GM19455 (cell line): Measurements from ENCODE around the gene ITPKB.

Experiments
- ATAC-seq: cut with Tn5 transposase; IDR thresholded peaks from one replicate; pipeline ENCODE4 v1.9.1; 2021; ENCODE audit not compliant: unreplicated experiment

ITPKB gene

DNA sequence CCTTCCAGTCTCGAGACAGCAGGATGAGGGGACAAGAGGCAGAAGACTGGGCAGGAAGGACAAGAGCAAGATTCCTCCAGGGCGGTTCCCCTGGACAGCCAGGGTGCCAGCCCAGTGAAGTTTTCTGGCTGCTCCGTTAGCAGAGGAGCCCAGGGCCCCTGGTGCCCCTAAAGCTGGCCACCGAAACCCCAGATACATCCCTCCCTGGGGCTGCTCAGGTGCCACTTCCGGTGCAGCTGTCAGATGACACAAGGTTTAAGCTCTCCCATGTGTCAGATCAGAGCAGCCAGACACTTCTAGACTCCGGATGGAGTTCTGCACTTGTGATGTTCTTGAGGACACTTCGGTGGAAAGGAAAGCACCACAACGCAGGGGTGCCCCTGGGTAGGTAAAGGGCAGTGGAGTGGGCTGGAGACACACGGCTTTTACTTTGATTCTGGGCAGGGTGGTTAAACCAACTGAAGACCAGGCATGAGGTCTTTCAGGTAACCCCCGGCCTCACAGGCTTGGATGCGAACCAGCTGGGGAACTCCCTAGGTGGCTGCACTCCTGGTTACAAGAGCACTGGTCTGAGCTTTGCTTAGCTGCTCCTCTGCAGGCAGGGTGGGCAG, 85.7 kb downstream of the ITPKB start:
- peak; percentile 84 for ATAC-seq

DNA sequence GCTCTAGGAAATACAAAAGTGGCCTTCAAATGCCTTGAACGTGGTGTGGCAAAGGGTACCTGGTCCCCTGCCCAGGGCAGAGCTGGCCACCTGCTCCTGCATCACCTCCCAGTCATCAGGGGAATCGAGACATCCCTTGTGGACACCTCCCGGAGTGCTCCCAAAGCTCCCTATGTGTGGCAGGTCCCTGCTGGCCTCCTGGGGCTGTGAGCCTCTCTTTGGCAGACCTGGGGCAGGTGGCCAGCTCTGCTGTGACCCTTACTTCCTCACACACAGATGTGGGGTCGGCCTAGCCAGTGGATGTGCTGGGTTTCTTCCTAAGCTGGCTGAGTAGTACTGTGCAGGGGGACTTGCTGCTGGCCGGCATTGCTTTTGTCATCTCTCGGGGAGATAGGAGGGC, 86.5 kb downstream of the ITPKB start:
- ATAC-seq = no peak

DNA sequence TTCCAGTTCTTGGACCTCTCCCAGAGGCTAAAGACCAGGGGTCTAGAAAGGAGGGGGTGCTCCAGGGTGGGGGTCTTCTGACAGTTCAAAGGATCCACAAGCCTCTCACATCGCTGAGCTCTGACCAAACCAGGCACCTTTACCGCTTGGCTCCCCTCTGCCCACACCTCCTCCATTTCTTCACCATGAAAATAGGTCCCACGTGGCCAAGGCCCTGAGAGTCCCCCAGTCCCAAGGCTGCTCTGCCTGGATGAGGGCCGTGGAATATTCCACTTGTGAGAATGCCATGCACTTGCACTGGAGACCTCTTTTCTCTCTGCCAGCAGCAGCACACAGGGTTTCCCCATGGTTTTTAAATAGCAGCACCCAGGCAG, 87.4 kb downstream of the ITPKB start:
- ATAC-seq = no peak

DNA sequence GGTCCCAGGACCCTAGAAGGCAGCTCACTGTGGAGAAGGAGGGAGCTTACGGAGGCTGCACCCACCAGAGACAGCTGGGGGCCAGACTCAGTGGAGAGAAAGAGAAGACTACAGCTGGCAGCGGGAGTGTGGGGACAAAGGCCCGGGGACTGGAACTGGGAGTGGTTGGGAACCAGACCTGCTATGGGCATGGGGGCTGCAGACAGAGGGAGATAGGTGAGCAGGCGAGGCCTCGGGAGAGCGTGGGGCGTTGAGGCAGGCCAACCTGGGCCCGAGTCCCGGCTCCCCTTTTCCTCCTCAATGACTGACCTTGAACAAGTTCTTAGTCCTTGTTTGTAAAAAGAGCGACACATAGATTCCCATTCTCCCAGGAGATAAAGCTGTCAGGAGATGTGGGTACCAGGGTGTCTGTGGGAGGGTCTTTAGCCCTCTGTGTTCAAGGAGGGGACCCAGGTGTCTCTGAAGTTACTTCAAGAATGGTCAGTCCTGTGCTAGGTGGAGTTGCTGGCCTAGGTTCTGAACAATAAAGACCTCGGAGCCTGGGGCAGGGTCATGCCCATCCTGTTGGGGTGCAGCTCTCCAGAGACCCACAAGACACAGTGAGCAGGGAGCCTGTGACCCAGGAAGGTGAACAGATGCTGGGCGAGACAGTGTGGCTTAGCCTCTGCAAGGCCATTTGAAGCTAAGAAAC, 87.9 kb downstream of the ITPKB start:
- ATAC-seq = no peak

DNA sequence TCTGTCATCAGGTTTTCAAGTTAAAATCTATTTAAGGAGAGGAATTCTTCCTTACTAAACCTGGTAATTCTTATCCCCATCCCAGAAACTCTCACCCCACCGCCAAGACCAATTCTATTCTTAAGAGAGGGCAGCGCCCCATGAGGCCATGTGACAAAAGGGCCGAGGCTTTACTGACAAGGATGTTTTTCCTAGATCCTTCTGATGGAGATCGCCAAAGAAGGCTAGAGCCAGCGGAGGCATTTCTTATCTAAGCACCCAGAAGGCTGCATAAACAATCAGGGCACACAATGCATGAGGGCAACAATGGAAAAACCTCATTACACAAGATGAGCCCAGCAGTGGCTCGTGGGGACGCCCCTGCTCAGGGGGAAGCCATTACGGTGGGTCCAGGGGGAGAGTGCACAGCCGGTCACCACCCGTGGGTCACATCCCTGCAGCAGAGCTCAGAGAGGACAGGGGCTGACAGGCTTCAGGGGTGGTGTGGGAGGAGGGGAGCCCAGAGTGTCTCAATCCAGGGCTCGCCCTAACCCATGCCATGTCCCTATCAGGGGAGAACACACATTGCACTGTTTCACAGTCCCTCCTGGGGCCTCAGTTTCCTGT, 88.7 kb downstream of the ITPKB start:
- no peak for ATAC-seq

DNA sequence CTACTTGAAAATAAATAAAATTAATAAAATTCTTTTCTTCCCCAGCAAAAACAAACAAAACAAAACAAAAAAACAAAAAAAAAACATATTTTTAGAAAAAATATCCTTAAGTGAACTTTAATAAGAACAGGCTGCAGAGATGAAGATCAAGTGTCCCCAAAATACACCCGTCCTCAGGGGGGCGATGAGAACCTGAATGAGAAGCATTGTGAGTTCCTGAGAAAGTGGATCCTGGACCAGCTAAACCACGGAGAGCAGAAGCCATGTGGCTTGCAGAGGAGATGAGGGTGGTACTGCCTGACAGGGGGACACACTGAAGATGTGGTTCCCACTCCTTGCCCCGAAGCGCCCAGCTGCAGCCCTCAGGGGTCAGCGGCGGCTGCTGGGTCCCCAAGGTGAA, 89.3 kb downstream of the ITPKB start:
- no peak for ATAC-seq

DNA sequence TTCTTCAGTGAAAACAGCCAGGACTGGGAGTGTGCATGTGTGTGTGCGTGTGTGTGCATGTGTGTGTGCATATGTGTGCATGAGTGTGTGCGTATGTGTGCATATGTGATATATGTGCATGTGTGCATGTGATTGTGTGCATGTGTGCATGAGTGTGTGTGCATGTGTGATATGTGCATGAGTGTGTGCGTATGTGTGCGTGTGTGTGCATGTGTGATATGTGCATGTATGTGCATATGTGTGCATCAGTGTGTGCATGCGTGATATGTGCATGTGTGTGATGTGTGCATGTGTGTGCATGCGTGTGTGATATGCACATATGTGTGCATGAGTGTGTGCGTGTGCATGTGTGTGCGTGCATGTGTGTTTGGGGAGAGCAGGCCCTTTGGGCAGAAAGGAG, 89.8 kb downstream of the ITPKB start:
- ATAC-seq = no peak

DNA sequence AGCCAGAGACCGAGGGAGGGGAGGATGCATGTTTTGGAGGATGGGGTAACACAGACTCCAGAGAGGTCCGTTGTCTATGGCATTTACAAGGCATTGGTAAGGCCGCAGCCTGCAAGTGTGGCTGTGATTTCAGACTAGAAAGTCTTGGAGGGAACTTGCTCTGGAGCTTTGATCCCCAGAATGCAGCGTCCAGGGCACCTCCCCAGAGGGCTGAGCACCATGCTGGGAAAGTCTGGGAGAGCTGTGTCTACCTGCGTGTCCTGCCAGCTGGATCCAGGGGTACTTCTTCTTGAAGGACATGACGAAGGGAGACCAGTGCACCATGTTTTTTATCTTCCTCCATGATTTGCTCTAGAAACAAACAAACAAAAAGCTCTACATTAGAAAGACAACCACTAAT, 90.7 kb downstream of the ITPKB start:
- ATAC-seq = no peak

DNA sequence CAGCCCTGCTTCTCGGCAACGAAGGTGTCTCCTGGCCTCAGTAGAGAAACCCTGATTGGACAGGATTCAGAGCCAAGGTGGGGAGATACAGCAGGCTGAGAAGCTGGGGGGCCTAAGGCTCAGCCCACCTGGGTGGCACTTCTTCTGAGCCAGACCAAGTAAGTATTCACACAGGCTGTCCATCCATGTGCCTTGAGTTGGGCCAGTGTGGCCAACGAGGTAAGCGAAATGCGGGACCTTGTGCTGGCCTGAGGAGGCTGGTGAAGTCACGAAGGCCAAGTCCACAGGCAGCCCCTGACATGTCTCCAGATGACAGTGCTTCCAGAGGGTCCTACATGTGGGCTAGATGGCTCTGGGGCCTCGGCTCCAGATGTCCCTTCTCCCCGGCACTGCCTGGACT, 91.4 kb downstream of the ITPKB start:
- no peak for ATAC-seq

DNA sequence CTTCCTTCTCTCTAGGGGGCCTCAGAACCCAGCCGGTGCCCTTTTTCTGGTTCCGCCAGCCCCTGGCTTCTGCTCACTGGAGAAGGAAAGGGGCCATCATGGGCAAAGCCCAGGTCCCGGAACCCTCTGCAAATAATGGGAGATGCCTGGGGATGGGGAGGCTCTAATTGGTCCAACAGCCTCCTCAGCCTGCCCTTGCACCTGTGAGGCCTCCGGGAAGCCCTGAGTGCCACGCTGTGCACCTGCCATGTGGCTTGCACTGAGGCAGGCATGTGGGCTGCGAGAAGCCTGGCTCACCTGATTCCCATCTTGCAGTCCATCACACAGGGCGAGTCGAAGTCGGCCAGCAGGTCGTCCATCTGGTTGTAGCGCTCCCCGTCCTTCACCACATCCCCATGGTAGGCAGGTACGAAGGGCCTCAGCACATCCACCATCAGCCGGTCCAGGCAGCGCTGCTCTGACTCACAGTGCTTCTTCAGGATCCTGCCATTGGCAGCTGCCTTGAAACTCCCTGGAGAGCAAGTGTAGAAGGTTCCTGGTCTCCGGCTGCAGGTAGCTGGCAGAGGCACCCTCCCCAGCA, 92.1 kb downstream of the ITPKB start:
- no peak for ATAC-seq

DNA sequence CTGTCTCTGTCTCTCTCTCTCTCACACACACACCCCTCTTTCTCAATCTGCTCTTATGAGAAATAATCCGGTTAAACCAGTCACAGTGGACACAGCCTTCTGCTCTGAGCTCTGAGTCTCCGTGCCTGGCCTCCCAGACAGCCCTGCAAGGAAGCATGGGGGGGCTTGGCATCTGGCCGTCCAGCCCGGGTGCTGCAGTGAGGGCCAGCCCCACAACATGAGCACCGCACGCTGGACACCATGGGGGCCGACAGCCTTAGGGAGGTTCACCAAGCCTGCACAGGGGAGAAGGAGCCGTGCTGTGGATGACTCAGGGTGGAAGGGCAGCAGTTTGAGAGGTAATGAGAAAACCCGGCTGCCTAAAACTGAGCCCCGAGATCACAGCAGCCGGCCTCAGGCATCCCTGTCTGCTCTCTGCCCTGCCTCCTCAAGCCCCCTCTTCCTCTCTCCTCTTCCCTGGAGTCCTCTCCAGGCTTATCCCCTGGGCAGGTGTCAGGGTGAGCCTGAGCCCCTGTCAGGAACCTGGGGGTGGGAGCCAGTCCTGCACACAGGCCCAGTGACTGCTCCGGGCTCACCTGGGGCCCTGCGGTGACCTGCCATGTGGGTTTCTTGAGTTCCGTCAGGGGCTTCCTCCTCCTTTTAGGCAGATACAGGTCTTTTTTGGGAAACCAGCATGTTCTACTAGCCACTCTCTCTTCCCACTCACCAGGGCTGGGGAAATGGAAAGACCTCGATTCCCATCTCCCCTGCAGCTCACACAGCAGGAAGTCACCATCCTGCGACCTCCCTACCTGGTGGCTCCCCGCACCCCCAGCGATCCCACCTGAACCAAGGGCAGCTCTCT, 92.8 kb downstream of the ITPKB start:
- no peak for ATAC-seq

DNA sequence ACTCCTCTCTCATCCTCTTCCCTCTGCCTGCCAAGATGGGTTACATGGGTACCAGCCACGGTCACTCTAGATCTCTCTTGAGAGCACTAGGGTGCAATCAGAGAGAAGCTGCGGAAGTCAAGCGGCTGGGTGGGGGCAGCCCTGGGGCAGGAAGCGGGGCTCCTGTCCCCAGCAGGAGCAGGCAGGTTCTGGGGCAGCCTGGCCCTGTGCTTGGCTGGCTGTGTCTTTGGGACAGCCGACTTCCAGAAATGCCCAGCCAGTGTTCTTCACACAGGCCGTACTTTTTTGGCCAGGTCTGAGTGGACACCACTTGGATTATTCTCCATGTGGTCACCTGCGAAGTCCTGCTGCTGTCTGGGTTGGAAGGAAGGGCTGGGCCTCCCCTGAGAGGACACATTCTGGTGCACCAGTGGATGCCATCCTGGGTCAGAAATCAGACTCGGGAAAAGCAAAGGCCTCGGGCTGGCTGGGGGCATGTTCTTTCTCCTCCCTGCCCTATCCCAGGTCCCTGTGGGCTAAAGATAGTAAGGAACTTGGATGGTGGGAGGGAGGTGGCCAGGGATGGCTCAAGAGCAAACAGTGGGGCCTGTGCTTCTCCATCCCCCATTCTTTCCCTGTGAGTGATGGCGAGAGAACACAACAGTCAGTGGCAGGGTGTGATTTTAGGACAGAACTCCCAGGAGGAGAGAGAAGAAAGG, 93.7 kb downstream of the ITPKB start:
- no peak for ATAC-seq

DNA sequence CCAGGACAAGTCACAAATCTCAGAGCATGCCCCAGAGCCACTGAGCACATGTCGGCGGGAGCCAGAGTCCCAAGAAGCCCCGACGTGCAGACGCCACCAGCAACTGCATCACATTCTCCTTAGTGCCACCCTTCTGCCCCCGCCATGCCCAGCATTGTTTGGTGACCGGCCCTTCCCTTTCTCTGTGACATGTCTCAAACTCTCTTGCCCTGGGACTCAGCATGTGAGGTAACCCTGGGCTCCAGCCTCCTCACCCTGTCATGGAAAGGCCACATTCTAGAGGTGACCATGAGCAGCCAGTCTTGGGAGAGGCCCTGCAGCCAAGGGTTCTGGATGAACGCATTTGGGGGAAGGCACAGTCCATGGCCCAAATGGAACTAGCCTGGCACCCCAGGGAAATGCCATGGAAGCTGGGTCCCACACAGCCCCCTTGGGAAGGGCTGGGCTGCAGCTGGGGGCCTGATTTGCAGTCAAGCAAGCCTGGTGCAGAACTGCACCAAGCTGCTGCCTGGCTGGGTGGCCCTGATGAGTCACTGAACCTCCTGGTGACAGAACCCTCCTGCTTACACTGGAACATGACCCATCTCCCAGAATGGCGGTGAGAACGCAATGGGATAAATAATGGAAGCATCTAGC, 94.4 kb downstream of the ITPKB start:
- ATAC-seq = no peak

DNA sequence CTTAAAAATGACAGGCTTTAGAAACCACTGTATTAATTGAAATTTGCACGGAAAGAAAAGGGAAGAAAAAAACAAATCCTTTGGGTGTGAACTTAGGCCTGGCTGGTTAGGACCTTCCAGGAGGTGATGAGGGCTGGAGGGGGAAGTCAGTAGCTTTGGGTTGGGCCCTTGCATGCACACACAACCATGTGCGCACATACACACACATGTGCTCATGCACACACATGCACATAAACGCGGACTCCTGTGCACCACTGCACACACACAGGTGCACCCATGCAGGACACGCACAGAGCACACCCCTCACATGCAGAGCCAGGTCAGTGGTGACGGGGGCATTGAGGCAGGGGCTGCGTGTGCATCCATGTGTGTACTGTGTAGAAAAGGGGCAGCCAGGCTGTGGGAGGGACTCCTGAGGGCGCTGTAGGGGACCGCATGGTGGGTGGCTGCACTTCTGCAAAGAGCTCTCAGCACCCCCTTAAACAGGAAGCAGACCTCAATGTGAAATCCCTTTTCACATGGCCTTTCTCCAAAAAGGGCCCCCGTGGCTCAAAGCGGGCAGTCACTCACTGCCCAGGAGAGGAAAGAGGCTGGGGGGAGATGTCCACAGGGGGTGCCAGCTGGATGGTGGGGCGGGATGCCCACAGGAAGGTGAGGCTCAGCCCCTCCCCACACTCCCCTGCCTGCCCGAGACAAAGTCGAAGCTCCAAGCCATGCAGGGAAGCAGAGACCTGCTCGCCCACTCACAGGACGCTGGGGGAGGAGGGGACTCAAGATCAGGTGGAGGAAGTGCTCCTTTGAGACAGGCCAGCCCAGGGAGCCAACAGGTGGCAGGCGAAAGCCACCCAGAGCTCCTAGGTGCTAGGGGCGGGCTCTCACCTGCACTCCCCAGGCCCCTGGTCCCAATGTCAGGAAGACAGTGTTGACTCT, 95.2 kb downstream of the ITPKB start:
- peak; percentile 58 for ATAC-seq

DNA sequence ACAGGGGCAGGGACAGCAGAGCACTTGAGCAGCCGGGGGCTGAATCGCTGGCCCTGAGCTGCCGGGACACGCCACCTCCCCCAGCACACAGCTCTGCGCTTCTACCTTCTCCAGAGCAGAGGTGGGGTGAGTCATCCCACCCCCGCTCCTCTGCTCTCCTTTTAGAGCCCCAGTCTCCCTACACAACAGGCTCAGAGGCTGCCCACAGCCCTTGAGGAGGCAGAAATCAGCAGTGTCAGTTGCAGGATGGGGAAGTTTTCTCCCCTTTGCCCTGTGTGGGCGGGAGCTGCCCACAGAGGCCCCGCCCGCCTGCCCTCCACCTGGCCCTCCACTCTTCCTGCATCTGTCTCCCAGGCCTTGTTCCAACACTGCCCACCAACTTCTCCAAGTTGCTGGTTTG, 95.9 kb downstream of the ITPKB start:
- ATAC-seq = peak; percentile 54

DNA sequence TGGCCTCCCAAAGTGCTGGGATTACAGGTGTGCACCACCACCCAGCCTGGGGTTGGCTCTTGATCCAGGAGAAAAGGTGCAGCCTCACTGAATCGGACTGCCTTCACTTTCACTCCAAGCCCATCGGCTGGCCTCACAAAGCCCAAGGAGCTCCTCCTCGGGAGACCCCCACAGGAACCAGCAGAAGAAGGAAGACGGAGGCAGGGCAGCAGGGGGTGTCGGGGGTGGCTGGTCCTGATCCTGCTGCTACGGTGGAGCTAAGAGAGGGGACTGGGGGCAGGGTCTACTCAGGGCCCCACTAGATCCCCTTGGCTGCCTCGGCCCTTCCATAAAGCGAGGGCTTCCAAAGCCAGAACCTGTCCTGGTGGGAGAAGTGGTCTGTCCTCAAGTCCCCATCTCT, 96.7 kb downstream of the ITPKB start:
- ATAC-seq = no peak

DNA sequence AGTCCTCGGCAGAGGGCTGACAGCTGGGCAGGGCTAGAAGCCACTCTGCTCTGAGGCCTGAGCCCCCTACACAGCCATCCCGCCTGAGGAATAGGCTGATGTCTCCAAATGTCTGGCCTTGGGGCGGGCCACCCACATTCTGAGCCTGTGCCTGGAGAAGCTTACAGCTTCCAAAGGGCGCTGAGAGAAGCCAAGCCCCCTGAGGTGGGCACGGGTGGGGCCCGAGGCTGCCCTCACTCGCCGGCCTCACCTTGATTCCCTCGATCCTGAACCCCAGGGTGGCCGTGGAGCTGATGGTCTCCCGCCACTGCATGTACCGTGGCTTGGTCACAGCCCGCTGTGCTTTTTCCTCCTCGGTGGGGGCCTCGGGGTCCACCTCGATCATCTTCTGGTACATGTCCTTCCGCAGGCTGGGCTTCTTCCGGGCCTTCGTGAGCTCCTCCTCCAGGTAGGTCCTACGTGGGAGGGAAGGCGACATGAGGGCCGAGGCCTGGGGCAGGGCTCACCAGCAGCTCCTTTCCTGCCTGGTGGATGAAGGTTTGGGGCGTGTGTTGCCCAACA, 97.3 kb downstream of the ITPKB start:
- ATAC-seq = no peak

DNA sequence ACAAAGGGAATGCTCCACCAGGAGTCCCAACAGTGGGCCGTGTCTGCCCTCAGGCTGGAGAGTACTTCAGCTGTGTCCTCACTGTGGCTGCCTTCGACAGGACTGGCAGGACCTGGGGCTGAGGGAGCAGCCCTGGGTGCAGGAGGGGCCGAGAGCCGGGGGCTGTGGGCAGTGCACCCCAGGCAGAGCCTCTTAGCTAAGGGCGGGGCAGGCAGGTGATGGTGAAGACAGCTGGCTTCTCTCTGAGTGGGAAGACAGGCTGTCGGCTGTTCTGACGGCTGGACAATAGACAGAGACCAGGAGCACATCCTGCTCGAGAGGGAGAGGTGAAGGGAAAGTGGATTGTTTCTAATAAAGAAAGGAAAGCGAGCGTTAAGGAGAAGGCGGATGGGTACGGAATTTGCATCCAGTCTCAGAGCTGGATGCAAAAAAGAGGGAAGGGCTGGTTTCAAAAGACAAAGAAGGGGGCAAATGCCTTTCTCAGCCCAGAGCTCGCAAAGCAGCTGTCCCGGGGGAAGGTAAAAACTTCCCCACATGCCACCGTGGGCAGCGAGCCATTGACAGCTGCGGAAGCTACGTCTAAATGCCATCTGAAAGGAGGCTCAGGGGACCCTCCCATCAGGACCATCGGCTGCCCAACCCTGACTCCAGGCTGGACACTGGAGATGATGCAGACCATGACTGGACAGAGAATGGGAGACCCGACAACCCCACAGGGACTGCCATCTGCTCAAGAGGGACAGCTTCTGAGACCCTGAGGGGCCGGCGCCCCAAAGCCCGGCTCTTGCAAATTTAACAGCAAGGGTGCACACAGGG, 98.6 kb downstream of the ITPKB start:
- ATAC-seq = no peak
